ENCODE data around the gene SFXN5. TPM values are rescaled to one million over a fixed set of nuclear protein-coding genes. Genes with fewer than 3 reads are reported as not detected.

The SFXN5 gene
- total RNA-seq, 1 experiment from 2014 or later: 31.3 TPM

DNA sequence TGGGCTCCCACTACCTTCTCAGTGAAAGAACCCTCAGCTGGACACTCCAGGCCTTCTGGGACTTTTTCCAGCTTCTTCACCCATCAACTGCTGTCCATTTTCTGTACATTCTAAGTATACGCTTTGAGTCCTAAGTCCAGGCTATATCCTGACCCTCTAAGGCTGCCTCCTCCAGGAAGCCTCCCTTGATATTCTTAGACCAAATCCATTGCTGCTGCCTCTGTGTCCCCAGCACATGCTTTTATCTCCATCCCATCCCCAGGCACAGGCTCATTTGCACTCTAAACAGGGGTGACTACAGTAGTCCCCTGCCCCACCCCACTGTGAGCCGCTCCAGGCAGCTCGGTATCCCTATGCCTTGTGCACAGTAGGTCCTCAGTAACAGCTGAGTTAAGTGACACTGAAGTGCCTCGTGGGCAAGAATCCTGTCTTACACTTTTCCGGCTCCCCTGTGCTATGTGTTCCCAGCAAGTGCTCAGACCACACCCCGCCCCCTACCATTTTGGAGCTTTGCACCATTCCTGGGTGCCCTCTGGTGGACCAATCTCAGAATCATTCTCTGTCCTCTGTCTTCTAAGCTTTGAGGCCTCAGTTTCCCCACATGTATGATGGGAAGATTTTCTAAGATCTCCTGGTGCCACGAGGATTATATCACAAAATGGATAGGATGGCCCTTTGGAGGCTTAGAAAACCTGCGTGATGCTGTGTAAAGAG lies 119.2 kb downstream of the SFXN5 start:
- TF ChIP-seq, protein P1, sequence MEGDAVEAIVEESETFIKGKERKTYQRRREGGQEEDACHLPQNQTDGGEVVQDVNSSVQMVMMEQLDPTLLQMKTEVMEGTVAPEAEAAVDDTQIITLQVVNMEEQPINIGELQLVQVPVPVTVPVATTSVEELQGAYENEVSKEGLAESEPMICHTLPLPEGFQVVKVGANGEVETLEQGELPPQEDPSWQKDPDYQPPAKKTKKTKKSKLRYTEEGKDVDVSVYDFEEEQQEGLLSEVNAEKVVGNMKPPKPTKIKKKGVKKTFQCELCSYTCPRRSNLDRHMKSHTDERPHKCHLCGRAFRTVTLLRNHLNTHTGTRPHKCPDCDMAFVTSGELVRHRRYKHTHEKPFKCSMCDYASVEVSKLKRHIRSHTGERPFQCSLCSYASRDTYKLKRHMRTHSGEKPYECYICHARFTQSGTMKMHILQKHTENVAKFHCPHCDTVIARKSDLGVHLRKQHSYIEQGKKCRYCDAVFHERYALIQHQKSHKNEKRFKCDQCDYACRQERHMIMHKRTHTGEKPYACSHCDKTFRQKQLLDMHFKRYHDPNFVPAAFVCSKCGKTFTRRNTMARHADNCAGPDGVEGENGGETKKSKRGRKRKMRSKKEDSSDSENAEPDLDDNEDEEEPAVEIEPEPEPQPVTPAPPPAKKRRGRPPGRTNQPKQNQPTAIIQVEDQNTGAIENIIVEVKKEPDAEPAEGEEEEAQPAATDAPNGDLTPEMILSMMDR (IDR thresholded peaks at IDR 0.05; ENCODE audit: insufficient read depth in 1 of 2, low read depth in 1 of 2, low read length in 1 of 2, severe bottlenecking in 1 of 2, unreplicated experiment in 1 of 2): peak in 1 of 2 experiments; percentile 11
- Histone ChIP-seq H3K27me3 (replicated peaks; ENCODE audit: control insufficient read depth, insufficient read depth, low read length) (no peaks in the 10 kb centered on the region), H3K4me3 (ENCODE audit: low read depth, low read length) (no peak overlapping the region), H3K9me3 (no peaks in the 10 kb centered on the region), H3K4me1 (peaks cover 3% of the 10 kb centered on the region; the same call in 1 of the 2 replicates), H3K36me3 (ENCODE audit: control insufficient read depth, insufficient read depth, low read length) (no peaks in the 10 kb centered on the region; the same call in 1 of the 2 replicates)
- intact Hi-C loops (cut with micrococcal nuclease; ENCODE audit: unreplicated experiment): loop anchor here (1.0 kb wide), 1 partner anchor 59 kb away; no protein-coding TSS in a partner anchor
- no peaks in the 10 kb centered on the region for H3K27me3 Mint-ChIP-seq (ENCODE audit: insufficient read depth, unreplicated experiment)
- no peak for DNase-seq
- no TSS peak for BruUV-seq (replicated peaks)
- H3K4me3 Mint-ChIP-seq (ENCODE audit: unreplicated experiment): no peak overlapping the region
- H3K4me1 Mint-ChIP-seq (ENCODE audit: low read depth, unreplicated experiment): no peaks in the 10 kb centered on the region
- CTCF ChIA-PET: interaction anchor here (0.8 to 2.7 kb wide), 3 partner anchors 19 to 65 kb away, joined by 3 to 14 read pairs (median 3); partner anchors contain the start of gene SPR
- peak overlapping the region; percentile 3 for H3K27ac Mint-ChIP-seq (ENCODE audit: unreplicated experiment)
- H3K9me3 Mint-ChIP-seq (ENCODE audit: unreplicated experiment): no peaks in the 10 kb centered on the region
- H3K36me3 Mint-ChIP-seq (ENCODE audit: insufficient read depth, unreplicated experiment): peaks cover 5% of the 10 kb centered on the region
- POLR2A ChIA-PET: no interaction called here

DNA sequence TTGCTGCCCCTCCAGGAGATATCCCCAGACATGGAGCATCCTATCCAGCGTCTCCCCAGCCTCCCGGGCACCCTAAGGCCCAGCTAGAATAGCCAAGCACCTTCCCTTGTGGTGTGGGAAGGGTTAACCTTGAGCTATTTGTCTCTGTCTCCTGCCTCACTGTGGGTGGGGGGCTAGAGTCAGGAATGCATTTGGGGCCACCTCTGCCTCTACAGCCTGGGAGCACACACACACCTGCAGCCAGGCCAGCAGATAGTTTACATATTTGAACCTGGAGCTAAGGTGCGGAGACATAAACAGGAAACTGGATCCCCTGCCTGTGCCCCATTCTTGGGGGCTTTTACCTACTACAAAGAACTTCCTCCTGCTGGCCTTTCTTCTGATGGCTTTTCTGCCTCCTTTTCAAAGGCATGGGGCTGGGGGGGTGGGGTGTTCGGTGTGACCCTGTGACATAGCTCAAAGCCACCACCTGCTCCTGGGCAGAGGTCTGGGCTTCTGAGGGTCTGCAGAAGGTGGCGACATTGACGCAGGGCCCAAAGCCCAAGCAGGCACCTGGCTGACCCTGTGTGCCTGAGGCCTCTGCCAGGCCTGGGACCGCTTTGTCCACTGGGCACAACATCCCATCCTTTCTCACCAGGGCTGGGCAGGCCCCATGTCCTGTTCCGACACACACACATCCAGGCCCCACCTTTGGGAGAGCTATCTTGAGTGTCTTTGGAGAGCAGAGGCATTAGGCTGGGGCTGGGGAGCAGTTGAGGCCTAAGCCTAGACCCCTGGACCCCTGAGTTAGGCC lies 120.0 kb downstream of the SFXN5 start:
- Histone ChIP-seq H3K27me3 (replicated peaks; ENCODE audit: control insufficient read depth, insufficient read depth, low read length) (no peaks in the 10 kb centered on the region), H3K36me3 (ENCODE audit: control insufficient read depth, insufficient read depth, low read length) (no peaks in the 10 kb centered on the region; the same call in 1 of the 2 replicates), H3K9me3 (no peaks in the 10 kb centered on the region), H3K4me1 (peaks cover 3% of the 10 kb centered on the region; the same call in 1 of the 2 replicates), H3K4me3 (ENCODE audit: low read depth, low read length) (no peak overlapping the region)
- H3K36me3 Mint-ChIP-seq (ENCODE audit: insufficient read depth, unreplicated experiment): peaks cover 5% of the 10 kb centered on the region
- H3K4me3 Mint-ChIP-seq (ENCODE audit: unreplicated experiment): no peak overlapping the region
- CTCF ChIA-PET: interaction anchor here (1.0 to 2.7 kb wide), 2 partner anchors 18 to 58 kb away, joined by 3 to 14 read pairs; no protein-coding TSS in a partner anchor
- TF ChIP-seq, protein P1 (IDR thresholded peaks at IDR 0.05; ENCODE audit: insufficient read depth in 1 of 2, low read depth in 1 of 2, low read length in 1 of 2, severe bottlenecking in 1 of 2, unreplicated experiment in 1 of 2): no peak
- H3K27ac Mint-ChIP-seq (ENCODE audit: unreplicated experiment): peak overlapping the region; percentile 3
- H3K9me3 Mint-ChIP-seq (ENCODE audit: unreplicated experiment): no peaks in the 10 kb centered on the region
- POLR2A ChIA-PET: no interaction called here
- intact Hi-C loops (cut with micrococcal nuclease; ENCODE audit: unreplicated experiment): loop anchor here (1.0 kb wide), 1 partner anchor 58 kb away; no protein-coding TSS in a partner anchor
- no TSS peak for BruUV-seq (replicated peaks)
- no peaks in the 10 kb centered on the region for H3K27me3 Mint-ChIP-seq (ENCODE audit: insufficient read depth, unreplicated experiment)
- no peaks in the 10 kb centered on the region for H3K4me1 Mint-ChIP-seq (ENCODE audit: low read depth, unreplicated experiment)
- DNase-seq: peak in 1 of 2 experiments; percentile 21

DNA sequence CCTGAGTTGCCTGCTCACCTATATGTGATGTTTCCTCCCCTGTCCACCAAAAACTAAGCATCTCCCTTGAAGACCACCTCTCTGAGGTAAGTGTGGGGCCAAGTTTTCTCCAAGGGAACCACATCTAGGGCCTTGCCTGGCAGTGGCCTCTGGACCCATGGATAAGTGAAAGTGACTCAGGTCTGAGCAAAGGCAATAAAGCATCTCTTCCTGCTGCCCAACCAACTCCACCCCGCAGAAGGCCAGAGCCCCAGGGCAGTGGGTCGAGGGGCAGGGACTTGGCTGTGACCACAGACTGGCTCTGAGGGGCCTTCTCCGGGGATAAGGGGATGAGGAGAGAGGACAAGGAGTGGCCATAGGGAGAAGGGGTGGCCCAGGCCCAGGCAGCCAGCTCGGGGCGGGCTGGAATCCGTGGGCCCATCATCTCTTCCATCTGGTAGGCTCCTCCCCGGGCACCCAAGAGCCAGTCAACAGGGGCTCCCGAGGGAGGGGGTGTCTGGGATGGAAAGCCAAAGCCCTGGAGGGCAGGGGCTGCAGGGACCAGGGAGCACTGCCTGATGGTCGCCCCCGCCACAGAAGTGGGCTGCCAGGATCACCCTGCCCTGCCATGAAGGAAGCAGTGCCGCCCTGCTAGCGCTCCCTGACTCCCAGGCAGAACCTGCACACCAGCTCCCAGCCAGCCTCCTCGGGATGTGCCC lies 120.8 kb downstream of the SFXN5 start:
- peaks cover 5% of the 10 kb centered on the region for H3K36me3 Mint-ChIP-seq (ENCODE audit: insufficient read depth, unreplicated experiment)
- TF ChIP-seq, protein P1 (IDR thresholded peaks at IDR 0.05; ENCODE audit: insufficient read depth in 1 of 2, low read depth in 1 of 2, low read length in 1 of 2, severe bottlenecking in 1 of 2, unreplicated experiment in 1 of 2): no peak
- H3K4me3 Mint-ChIP-seq (ENCODE audit: unreplicated experiment): no peak overlapping the region
- intact Hi-C loops (cut with micrococcal nuclease; ENCODE audit: unreplicated experiment): no loop called here
- H3K27me3 Mint-ChIP-seq (ENCODE audit: insufficient read depth, unreplicated experiment): no peaks in the 10 kb centered on the region
- no peak overlapping the region for H3K27ac Mint-ChIP-seq (ENCODE audit: unreplicated experiment)
- Histone ChIP-seq H3K4me3 (ENCODE audit: low read depth, low read length) (no peak overlapping the region), H3K36me3 (ENCODE audit: control insufficient read depth, insufficient read depth, low read length) (no peaks in the 10 kb centered on the region; the same call in 1 of the 2 replicates), H3K27me3 (replicated peaks; ENCODE audit: control insufficient read depth, insufficient read depth, low read length) (no peaks in the 10 kb centered on the region), H3K4me1 (peaks cover 3% of the 10 kb centered on the region; the same call in 1 of the 2 replicates), H3K9me3 (no peaks in the 10 kb centered on the region)
- DNase-seq: no peak
- no TSS peak for BruUV-seq (replicated peaks)
- POLR2A ChIA-PET: no interaction called here
- no peaks in the 10 kb centered on the region for H3K4me1 Mint-ChIP-seq (ENCODE audit: low read depth, unreplicated experiment)
- no peaks in the 10 kb centered on the region for H3K9me3 Mint-ChIP-seq (ENCODE audit: unreplicated experiment)
- CTCF ChIA-PET: interaction anchor here (2.7 kb wide), 1 partner anchor 58 kb away, joined by 14 read pairs; no protein-coding TSS in a partner anchor

Data from Caco-2 (cell line).